Esophagus squamous epithelium (tissue), 5 donors: ENCODE results near the gene COL8A2. TPM values are rescaled to one million over a fixed set of nuclear protein-coding genes. Genes with fewer than 3 reads are reported as not detected.

ENCODE experiments used
- DNase-seq: peaks from one replicate; lab custom pipeline; 2025; lab: John Stamatoyannopoulos, UW
- H3K27ac ChIP-seq, 4 donors: fragments of 200-600 bp; sonication (generic); one replicate each; pipeline ENCODE4 v1.5.1; 2016 to 2019; ENCODE audit warnings: mild to moderate bottlenecking in 1 of 4
- H3K27me3 ChIP-seq, 4 donors: fragments of 200-600 bp; sonication (generic); 1 replicate in 3 of 4; 2 replicates in 1 of 4; pipeline versions ENCODE4 v1.5.1 to v1.6.0; 2017 to 2021; ENCODE audit warnings: antibody characterized with exemption in 1 of 4
- H3K36me3 ChIP-seq, 3 donors: fragments of 200-600 bp; sonication (generic); one replicate each; pipeline ENCODE4 v1.5.1; 2016 to 2019
- H3K4me1 ChIP-seq, 3 donors: fragments of 200-600 bp; sonication (generic); one replicate each; pipeline ENCODE4 v1.5.1; 2017 to 2019
- H3K4me3 ChIP-seq, 4 donors: fragments of 200-600 bp; sonication (generic); 1 replicate in 3 of 4; 2 replicates in 1 of 4; pipeline ENCODE4 v1.5.1; 2016 to 2019; ENCODE audit warnings: mild to moderate bottlenecking in 2 of 4, moderate library complexity in 1 of 4
- H3K9me3 ChIP-seq, 3 donors: fragments of 200-600 bp; sonication (generic); one replicate each; pipeline ENCODE4 v1.5.1; 2016 to 2019
- CTCF ChIP-seq, 6 experiments: fragments of 450-650 bp in 4 of 6; fragments of 200-600 bp in 2 of 6; sonication (generic) in 2 of 6; IDR thresholded peaks; one replicate each; pipeline ENCODE4 v1.5.1; 2016 to 2019; ENCODE audit warnings: antibody characterized with exemption in 6 of 6, mild to moderate bottlenecking in 4 of 6, moderate library complexity in 4 of 6
- POLR2A ChIP-seq, 4 donors: fragments of 450-650 bp; IDR thresholded peaks; one replicate each; pipeline ENCODE4 v1.6.1; 2017; ENCODE audit warnings: antibody characterized with exemption in 4 of 4, mild to moderate bottlenecking in 4 of 4, moderate library complexity in 3 of 4
- WGBS, 2 donors: methylation state at CpG; one replicate each; pipeline ENCODE4 v1.1.5; 2018; 5-methylcytosine and 5-hydroxymethylcytosine counted together
- intact Hi-C: fragments of 100-400 bp; cut with DNase I; formaldehyde crosslinking; loops from one replicate; pipeline ENCODE4 v1.15.0; 2022
- total RNA-seq, 4 donors: library from RNA; depleted of rRNA; stranded (reverse); fragments of >200 nt; gene quantifications; one replicate each; pipeline ENCODE4 v1.1.0, GENCODE V29; 2016
- donor health status: DM: yes; HTN: yes; CAD: no.

COL8A2 gene
- total RNA-seq, 4 donors from 2014 or later, result 4.0 to 7.4 (median 5.1) TPM

DNA sequence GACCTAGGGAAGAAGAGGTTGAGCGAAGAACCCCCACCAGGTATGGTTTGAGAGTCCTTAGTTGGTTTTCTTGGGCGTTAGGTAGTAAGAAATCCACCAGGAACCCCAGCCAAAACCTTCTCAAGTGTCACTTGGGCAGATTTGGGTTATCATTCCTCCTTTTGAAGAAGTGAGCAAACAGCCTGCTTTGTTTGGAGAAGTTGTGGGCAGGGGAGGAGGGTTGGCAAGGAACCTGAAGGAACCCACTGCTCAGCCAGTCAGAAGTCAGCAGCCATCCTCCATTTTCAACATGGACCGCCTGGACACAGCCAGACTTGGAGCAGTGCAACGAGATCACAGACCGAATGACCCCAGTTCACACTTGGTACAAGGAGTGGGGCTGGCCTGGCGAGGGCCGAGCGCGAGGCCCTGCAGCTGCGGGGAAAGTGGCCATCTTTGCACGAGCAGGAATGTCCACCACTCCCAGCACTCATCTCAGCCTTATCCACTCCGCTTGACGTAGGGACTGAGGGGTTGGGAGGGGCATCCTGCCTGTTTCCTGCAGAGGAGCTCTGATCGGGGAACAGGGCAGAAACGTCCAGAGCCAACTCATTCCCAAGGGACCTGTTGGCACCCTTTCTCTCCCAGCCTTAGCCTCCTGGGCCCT, 29.1 kb downstream of the COL8A2 start:
- DNase-seq, result no peak

DNA sequence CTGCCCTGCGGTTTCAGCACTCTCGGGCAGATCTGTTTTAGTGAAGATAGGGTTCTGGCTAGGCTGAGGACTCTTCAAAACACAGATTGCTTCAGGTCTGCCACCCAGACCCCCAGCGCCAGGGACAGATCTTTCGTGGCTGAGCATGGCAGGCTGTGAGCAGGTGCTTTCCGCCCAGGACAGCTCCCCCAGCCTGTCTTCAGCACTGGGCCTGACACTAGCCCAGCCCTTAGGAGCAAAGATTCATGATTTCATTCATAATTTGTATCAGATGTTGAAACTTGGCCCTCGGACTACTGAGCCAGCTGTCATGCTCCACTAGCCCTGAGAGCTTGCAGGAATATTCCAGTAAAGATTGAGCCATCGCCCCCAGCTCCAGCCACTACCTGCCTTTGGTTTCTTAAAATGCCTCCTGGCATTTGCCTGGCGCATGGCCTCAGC, 30.4 kb downstream of the COL8A2 start:
- Histone ChIP-seq H3K36me3 (peaks cover 21 to 66% (median 30%) of the 10 kb centered on the region in 3 donors), H3K4me3 (no peak overlapping the region), H3K4me1 (peaks cover 5 to 54% (median 13%) of the 10 kb centered on the region in 3 donors), H3K27ac (no peak overlapping the region), H3K27me3 (no peaks in the 10 kb centered on the region), H3K9me3 (no peaks in the 10 kb centered on the region)
- intact Hi-C loops, result loop anchor here (5.0 to 10.0 kb wide), 2 partner anchors 38 to 330 kb away; no protein-coding TSS in a partner anchor
- WGBS, 2 donors, result 68 to 76% methylated on average over 7 to 8 of the region's 8 CpGs
- TF ChIP-seq CTCF (IDR thresholded peaks at IDR 0.05) (no peak), POLR2A (IDR thresholded peaks at IDR 0.05) (no peak)
- DNase-seq, result no peak

More for the DNA sequence above, 29.1 kb downstream of the COL8A2 start:
- no peak for TF ChIP-seq POLR2A (IDR thresholded peaks at IDR 0.05)
- no peak for TF ChIP-seq CTCF (IDR thresholded peaks at IDR 0.05)
- Histone ChIP-seq H3K9me3 (no peaks in the 10 kb centered on the region), H3K4me1 (peaks cover 6 to 51% (median 11%) of the 10 kb centered on the region in 3 donors), H3K27me3 (no peaks in the 10 kb centered on the region), H3K27ac (no peak overlapping the region), H3K36me3 (peaks cover 21 to 62% (median 30%) of the 10 kb centered on the region in 3 donors), H3K4me3 (no peak overlapping the region)
- intact Hi-C loops, result loop anchor here (5.0 to 10.0 kb wide), 2 partner anchors 36 to 329 kb away; no protein-coding TSS in a partner anchor
- 33 to 49% methylated on average over 4 to 6 of the region's 15 CpGs for WGBS, 2 donors

- Histone ChIP-seq H3K4me3 (no peak overlapping the region), H3K27me3 (no peaks in the 10 kb centered on the region), H3K27ac (no peak overlapping the region), H3K4me1 (peaks cover 7 to 54% (median 16%) of the 10 kb centered on the region in 3 donors), H3K9me3 (no peaks in the 10 kb centered on the region), H3K36me3 (peaks cover 21 to 66% (median 30%) of the 10 kb centered on the region in 3 donors)
- 62% methylated on average over 3 of the region's 3 CpGs; no CpG with 5 or more reads in 1 of the 2 donors for WGBS, 2 donors
- no peak for DNase-seq
- intact Hi-C loops, result loop anchor here (10.0 kb wide), 1 partner anchor 331 kb away; no protein-coding TSS in a partner anchor
- TF ChIP-seq POLR2A (IDR thresholded peaks at IDR 0.05) (no peak), CTCF (IDR thresholded peaks at IDR 0.05) (no peak)
Measured at GRCh38 chr1:36093929-36094328, 31.1 kb downstream of the COL8A2 start.

DNA sequence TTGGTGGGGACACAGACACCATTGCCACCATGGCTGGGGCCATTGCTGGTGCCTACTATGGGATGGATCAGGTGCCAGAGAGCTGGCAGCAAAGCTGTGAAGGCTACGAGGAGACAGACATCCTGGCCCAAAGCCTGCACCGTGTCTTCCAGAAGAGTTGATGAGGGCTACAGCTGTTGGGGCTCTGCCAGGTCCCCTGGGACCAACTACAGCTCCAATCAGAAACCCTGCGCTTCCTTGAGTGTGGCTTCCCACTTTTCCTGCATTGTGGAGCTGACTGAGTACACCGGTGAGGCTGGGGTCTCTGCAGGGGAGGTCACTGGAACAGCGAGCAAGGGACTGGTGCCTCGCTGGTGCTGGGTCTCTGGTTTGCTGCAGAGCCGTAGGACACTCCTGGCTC, 31.8 kb downstream of the COL8A2 start:
- H3K9me3 ChIP-seq, result no peaks in the 10 kb centered on the region
- H3K27ac ChIP-seq, result no peak overlapping the region
- 95% methylated on average over 4 of the region's 7 CpGs; no CpG with 5 or more reads in 1 of the 2 donors for WGBS, 2 donors
- no peak overlapping the region for H3K4me3 ChIP-seq
- no peaks in the 10 kb centered on the region for H3K27me3 ChIP-seq
- TF ChIP-seq POLR2A (IDR thresholded peaks at IDR 0.05), result no peak
- no peak for TF ChIP-seq CTCF (IDR thresholded peaks at IDR 0.05)
- H3K4me1 ChIP-seq, result peaks cover 11 to 58% (median 18%) of the 10 kb centered on the region in 3 donors
- H3K36me3 ChIP-seq, result peaks cover 21 to 66% (median 30%) of the 10 kb centered on the region in 3 donors
- DNase-seq, result no peak
- intact Hi-C loops, result loop anchor here (10.0 kb wide), 1 partner anchor 332 kb away; no protein-coding TSS in a partner anchor

GRCh38 chr1:36092798-36093185, 32.2 kb downstream of the COL8A2 start:
- H3K4me1 ChIP-seq, result peaks cover 15 to 61% (median 20%) of the 10 kb centered on the region in 3 donors

More at GRCh38 chr1:36092798-36093185, 32.2 kb downstream of the COL8A2 start:
- TF ChIP-seq POLR2A (IDR thresholded peaks at IDR 0.05), result no peak
- TF ChIP-seq CTCF (IDR thresholded peaks at IDR 0.05), result no peak
- H3K4me3 ChIP-seq, result no peak overlapping the region
- 96 to 97% methylated on average over 4 to 8 of the region's 9 CpGs for WGBS, 2 donors
- intact Hi-C loops, result loop anchor here (10.0 kb wide), 1 partner anchor 332 kb away; no protein-coding TSS in a partner anchor
- H3K9me3 ChIP-seq, result no peaks in the 10 kb centered on the region
- H3K27me3 ChIP-seq, result no peaks in the 10 kb centered on the region
- no peak overlapping the region for H3K27ac ChIP-seq
- DNase-seq, result no peak
- peaks cover 21 to 66% (median 30%) of the 10 kb centered on the region in 3 donors for H3K36me3 ChIP-seq
